Panc1 (cell line): ENCODE measurements around the gene E2F6.

Source experiments
- POLR2AphosphoS5 ChIP-seq: IDR thresholded peaks from 2 replicates; pipeline ENCODE4 v1.6.1; 2012; ENCODE audit warnings: mild to moderate bottlenecking, low read depth, low read length, moderate library complexity
- SIN3A ChIP-seq: IDR thresholded peaks from 2 replicates; pipeline ENCODE4 v1.6.1; 2012; ENCODE audit warnings: low read depth, mild to moderate bottlenecking, low read length, moderate library complexity, borderline replicate concordance; ENCODE audit not compliant: insufficient read depth
- TCF7L2 ChIP-seq: IDR thresholded peaks from 2 replicates; pipeline ENCODE4 v1.6.1; 2011; ENCODE audit warnings: mild to moderate bottlenecking, low read depth, low read length, inconsistent platforms
- TF ChIP-seq, protein P1 (sequence below): fragments of 450-650 bp; IDR thresholded peaks from 2 replicates; pipeline ENCODE4 v1.5.1; 2017; ENCODE audit warnings: mild to moderate bottlenecking
- TF ChIP-seq, protein P2 (sequence below), 2 experiments: IDR thresholded peaks; 2 replicates each; pipeline ENCODE4 v1.6.1; 2011 to 2012; ENCODE audit warnings: low read depth in 2 of 2, control low read depth in 1 of 2, low read length in 1 of 2, mild to moderate bottlenecking in 1 of 2, moderate library complexity in 1 of 2; ENCODE audit not compliant: insufficient read depth in 1 of 2

DNA sequence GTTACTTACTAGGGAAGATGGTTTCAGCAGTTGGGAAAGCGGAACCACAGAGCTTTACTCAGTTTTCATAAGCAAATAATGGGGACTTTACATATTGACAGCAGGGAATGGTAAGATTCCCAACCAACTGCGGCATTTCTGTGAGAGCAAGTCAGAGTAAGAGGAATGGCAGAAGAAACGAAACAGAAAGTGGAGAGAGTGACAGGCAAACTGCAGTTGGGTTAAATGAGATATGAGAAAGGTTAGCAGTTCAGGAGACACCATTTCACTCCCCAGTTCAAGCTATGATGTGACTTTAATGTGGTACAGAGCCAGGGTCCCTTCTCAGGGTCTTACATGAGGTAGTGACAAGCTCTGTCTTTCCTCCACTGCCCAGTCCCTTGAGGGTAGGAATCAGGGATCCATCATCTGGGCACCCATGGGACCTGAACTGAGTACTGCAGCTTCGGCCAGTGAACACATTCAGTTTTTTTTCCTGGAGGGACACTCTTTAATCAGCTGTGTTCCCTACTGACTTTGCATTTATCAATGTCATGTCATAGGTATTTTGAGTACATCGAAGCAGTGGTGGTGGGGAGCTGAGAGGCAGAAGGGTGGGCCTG lies 34.8 kb upstream of the E2F6 start:
- TF ChIP-seq, protein P1, sequence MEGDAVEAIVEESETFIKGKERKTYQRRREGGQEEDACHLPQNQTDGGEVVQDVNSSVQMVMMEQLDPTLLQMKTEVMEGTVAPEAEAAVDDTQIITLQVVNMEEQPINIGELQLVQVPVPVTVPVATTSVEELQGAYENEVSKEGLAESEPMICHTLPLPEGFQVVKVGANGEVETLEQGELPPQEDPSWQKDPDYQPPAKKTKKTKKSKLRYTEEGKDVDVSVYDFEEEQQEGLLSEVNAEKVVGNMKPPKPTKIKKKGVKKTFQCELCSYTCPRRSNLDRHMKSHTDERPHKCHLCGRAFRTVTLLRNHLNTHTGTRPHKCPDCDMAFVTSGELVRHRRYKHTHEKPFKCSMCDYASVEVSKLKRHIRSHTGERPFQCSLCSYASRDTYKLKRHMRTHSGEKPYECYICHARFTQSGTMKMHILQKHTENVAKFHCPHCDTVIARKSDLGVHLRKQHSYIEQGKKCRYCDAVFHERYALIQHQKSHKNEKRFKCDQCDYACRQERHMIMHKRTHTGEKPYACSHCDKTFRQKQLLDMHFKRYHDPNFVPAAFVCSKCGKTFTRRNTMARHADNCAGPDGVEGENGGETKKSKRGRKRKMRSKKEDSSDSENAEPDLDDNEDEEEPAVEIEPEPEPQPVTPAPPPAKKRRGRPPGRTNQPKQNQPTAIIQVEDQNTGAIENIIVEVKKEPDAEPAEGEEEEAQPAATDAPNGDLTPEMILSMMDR = no peak
- TF ChIP-seq POLR2AphosphoS5 = no peak
- TF ChIP-seq, protein P2, sequence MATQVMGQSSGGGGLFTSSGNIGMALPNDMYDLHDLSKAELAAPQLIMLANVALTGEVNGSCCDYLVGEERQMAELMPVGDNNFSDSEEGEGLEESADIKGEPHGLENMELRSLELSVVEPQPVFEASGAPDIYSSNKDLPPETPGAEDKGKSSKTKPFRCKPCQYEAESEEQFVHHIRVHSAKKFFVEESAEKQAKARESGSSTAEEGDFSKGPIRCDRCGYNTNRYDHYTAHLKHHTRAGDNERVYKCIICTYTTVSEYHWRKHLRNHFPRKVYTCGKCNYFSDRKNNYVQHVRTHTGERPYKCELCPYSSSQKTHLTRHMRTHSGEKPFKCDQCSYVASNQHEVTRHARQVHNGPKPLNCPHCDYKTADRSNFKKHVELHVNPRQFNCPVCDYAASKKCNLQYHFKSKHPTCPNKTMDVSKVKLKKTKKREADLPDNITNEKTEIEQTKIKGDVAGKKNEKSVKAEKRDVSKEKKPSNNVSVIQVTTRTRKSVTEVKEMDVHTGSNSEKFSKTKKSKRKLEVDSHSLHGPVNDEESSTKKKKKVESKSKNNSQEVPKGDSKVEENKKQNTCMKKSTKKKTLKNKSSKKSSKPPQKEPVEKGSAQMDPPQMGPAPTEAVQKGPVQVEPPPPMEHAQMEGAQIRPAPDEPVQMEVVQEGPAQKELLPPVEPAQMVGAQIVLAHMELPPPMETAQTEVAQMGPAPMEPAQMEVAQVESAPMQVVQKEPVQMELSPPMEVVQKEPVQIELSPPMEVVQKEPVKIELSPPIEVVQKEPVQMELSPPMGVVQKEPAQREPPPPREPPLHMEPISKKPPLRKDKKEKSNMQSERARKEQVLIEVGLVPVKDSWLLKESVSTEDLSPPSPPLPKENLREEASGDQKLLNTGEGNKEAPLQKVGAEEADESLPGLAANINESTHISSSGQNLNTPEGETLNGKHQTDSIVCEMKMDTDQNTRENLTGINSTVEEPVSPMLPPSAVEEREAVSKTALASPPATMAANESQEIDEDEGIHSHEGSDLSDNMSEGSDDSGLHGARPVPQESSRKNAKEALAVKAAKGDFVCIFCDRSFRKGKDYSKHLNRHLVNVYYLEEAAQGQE (IDR thresholded peaks at IDR 0.05; ENCODE audit: insufficient read depth in 1 of 2, low read depth in 2 of 2, low read length in 1 of 2) = no peak
- no peak for TF ChIP-seq TCF7L2
- TF ChIP-seq SIN3A = no peak
